GM19452 (cell line): ENCODE measurements around the gene NUTF2.
"Not testable (repeated sequence)": the region's sequence is repeated elsewhere in the genome, so short reads cannot be mapped to it uniquely, and the experiment has no call there.

Source experiments
- ATAC-seq: cut with Tn5 transposase; IDR thresholded peaks from one replicate; pipeline ENCODE4 v1.9.1; 2021; ENCODE audit not compliant: unreplicated experiment

The NUTF2 gene

DNA sequence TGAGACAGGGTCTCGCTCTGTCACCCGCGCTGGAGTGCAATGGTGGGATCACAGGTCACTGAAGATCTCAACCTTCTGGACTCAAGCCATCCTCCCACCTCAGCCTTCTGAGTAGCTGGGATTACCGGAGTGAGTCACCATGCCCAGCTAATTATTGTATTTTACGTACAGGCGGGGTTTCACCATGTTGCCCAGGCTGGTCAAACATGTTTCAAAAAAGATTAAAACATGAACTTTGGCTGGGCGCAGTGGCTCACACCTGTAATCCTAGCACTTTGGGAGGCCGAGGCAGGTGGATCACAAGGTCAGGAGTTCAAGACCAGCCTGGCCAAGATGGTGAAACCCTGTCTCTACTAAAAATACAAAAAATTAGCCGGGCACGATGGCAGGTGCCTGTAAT lies 9.5 kb upstream of the NUTF2 start:
- not testable (repeated sequence) for ATAC-seq

DNA sequence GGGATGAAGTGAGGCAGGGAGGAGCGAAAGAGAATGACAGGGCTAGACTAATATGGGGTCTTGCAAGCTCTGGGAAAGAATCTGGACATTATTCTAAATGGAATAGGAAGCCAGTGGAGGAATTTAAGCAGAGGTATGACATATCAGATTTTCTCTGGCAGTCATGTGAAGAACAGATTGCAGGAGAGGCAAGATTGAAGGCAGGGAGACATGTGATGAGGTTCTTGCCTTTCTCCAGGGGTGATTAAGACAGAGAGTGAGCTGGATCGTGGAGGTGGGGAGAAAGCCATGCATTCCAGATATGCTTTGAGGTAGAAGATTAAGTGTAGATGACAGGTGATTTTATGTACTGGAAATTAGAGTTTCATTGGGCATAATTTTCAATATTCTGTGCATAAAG lies 8.9 kb upstream of the NUTF2 start:
- no peak for ATAC-seq

DNA sequence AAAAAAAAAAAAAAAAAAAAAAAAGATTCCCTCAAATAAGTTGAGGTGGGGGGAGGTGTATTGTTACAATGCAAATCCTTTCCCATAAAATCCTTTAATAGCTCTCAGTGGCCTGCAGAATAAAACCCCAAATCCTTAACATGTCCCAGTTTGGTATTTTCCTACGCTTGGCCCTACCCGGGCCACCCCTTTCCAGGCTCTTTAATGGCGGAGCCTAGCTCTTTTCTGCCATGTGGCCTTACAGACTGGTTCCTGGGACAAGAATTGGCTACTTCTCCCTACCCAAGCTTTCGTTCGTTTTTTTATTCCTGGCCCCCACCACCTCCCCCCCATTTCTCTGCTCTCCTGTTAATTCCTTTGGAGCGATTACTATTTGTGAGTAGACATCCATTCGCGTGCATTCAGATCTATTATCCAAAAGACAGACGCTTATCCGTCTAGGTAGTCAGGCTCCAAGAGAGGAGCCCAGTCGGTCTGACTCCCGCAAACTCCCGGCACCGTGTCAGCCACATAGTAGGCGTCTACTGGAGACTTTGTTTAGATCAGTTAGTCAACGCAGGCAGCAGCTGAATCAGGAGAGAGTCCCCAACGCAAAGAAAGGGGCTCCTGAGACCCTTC lies 5.4 kb upstream of the NUTF2 start:
- ATAC-seq = no peak

DNA sequence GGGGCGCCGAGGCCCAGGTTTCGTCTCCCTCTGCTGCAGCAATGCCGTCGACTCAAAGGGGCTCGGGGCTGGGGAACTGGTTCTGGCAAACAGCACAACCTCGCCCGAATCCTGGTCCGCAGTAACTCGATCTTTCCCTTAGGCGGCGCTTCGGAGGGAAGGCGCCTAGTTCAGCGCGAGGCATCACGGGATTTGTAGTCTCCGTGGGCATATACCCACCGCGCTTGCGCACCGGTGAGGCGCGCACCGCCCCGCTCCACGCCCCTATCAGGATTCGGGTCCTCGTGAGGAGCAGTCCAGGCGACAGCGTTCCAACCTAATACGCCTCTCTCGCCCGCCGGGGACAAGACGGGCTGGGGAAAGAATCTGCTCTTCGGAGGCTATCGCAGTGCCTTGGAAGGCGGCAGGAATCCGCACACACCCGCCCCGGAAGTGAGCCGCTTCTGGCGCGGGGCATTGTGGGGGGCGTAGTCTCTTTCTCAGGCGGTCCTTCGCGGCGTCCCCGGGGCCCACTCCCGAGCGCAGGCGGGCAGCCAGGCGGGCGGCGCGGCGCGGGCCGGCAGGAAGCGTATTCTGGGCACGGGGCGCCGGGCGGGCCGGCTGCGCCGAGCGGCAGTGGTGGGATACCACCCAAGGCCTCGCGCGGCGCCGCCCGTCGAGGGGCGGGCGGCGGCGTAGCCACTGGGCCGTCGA lies 4.8 kb upstream of the NUTF2 start, which contains the start of gene THAP11:
Gene THAP11, plus strand, starts transcription at position 505 of the 693 bp plus-strand sequence. CDS start 235 bp downstream, outside the sequence.
- ATAC-seq = peak; percentile 38

DNA sequence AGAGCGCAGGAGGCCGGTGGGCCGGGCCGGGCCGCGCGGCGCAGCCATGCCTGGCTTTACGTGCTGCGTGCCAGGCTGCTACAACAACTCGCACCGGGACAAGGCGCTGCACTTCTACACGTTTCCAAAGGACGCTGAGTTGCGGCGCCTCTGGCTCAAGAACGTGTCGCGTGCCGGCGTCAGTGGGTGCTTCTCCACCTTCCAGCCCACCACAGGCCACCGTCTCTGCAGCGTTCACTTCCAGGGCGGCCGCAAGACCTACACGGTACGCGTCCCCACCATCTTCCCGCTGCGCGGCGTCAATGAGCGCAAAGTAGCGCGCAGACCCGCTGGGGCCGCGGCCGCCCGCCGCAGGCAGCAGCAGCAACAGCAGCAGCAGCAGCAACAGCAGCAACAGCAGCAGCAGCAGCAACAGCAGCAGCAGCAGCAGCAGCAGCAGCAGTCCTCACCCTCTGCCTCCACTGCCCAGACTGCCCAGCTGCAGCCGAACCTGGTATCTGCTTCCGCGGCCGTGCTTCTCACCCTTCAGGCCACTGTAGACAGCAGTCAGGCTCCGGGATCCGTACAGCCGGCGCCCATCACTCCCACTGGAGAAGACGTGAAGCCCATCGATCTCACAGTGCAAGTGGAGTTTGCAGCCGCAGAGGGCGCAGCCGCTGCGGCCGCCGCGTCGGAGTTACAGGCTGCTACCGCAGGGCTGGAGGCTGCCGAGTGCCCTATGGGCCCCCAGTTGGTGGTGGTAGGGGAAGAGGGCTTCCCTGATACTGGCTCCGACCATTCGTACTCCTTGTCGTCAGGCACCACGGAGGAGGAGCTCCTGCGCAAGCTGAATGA lies 4.0 kb upstream of the NUTF2 start:
- ATAC-seq = peak; percentile 9

DNA sequence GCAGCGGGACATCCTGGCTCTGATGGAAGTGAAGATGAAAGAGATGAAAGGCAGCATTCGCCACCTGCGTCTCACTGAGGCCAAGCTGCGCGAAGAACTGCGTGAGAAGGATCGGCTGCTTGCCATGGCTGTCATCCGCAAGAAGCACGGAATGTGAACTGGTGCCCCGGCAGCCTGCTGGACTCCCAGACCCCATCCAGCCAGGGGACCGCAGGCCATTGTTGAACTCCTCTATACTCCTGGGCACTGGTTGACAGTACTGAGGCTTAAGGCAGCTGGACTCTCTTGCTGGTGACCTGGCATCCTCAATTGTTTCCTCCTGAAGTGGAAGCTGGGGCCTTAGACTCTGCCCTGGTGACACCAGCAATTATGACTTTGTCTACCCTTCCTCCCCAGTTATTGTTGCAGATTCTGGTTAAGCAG lies 3.4 kb upstream of the NUTF2 start:
- ATAC-seq = no peak

DNA sequence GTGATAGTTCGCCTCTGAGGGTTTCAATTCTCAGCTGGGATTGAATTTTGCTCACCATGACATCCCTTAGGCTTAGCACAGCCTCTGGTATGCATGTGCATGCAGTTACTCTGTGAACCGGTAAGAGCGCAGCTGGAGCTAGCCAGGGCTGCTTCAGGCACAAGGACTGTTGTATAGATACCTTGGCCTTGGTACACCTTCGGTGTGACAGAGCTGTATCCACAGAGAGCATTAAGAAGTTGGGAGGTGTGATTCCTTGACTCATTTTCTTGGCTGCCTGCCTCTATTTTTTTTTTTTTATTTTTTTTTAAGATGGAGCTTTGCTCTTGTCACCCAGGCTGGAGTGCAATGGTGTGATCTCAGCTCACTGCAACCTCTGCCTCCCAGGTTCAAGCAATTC lies 2.2 kb upstream of the NUTF2 start:
- no peak for ATAC-seq

DNA sequence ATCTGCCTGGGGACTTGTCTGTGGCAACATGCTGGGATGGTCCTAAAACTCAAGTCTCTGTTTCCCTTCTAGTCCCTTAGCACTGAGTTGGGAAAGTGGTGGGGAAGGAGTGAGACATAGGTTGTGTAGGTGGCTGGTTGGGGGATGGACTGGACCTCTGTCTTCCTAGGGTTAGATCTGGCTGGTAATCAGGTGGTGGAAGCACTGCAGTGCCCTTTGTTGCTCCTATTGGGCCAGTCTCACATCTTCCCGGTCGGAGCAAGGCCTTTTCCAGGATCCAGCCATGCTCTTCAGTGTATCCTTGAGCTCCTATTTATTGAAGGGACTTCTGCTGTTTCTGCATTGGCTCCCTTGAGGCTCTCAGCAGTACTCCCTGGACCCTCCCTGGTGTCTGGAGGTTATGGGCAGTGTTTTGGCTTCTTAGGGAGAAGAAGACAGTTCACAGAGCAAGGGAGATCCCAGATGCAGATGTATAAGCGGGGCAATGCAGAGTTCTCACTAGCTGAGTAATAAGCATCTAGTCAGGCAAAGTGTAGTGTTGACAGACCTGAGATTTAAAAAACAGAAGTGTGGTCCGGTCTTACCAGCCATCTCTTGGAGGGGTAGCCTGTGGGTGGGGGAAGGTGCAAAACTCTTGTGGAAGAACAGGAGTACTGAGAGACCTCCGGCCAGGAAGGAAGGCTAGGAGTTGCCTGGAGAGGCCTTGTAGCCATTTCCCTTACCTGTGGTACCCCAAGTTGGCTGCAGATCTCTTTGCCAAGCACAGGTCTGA lies 1.3 kb upstream of the NUTF2 start:
- ATAC-seq = no peak

DNA sequence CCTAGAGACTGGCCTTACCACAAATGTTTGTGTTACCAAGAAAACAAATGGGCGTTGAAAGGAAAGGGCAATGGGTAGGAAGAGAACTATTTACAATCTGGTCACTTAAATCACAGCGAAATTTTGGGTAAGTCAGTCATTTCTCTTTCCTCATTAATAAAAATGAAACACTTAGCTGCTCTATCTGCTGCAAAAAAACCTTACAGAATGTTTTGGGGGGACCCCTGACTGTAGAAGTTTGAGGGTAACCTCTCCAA lies 742 bp upstream of the NUTF2 start:
- ATAC-seq = no peak

DNA sequence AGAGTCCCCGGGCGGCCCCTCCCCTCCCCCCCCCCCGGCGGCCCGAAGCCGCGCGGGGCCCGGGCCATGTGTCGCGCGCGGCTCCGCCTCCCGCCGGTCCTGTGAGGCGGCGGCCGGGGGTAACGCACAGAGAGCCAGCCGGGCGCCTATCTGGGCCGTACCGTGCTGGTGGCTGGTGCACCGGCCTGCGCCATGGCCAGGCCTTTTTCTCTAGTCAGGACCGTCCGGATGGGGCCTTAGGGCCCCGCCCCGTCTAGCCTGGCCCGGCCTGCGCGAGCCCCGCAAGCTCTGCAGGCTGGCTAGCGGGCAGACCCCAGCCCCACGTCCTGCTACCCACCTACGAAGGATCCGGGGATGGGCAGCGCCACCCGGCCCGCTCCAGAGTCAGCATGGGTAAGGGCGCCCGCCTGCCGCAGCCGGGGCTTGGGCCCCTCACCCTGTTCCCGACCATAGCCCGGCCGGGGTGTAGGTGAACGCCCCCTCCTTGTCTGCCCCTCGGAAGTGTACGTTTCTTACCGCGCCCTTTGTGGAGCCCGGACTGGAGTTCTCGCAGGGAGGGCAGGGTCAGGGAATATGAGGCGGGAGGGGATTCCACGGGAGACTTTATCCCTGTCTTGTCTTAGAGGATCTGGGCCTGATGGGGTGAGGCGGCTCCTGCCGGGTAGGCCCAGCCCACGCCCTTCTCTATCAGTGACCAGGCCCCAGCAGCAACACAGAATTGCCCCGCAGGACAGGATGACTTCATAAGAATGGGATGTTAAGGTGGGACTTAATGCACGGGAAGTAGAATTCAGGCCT lies 530 bp downstream of the NUTF2 start, which contains the start of gene CENPT:
Gene CENPT, minus strand, starts transcription at position 630 of the 798 bp plus-strand sequence. CDS start 13,834 bp downstream, outside the sequence.
- peak; percentile 43 for ATAC-seq

DNA sequence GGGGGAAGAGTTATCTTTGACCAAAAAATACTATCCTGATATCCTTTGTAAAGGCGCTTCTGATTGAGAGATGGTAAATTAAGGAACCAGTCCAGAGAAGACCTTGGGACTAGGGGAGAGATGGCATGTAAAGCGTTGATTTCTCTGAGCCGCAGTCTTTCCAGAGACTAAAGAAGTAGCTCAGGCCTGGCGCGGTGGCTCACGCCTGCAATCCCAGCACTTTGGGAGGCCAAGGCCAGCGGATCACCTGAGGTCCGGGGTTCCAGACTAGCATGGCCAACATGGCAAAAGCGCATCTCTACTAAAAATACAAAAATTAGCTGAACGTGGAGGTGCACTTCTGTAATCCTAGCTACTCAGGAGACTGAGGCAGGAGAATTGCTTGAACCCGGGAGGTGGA lies 1.4 kb downstream of the NUTF2 start:
- no peak for ATAC-seq

DNA sequence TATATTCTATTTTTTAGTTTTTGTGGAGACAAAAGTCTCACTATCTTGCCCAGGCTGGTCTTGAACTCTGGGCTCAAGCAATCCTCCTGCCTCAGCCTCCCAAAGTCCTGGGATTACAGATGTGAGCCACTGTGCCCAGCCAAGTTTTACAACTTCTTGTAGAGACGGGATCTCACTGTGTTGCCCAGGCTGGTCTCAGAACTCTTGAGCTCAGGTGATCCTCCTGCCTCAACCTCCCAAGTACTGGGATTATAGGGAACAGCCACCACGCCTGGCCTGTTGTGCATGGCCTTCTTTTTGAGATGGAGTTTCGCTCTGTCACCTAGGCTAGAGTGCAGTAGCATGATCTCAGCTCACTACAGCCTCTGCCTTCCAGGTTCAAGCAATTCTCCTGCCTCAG lies 6.9 kb downstream of the NUTF2 start:
- ATAC-seq = no peak

DNA sequence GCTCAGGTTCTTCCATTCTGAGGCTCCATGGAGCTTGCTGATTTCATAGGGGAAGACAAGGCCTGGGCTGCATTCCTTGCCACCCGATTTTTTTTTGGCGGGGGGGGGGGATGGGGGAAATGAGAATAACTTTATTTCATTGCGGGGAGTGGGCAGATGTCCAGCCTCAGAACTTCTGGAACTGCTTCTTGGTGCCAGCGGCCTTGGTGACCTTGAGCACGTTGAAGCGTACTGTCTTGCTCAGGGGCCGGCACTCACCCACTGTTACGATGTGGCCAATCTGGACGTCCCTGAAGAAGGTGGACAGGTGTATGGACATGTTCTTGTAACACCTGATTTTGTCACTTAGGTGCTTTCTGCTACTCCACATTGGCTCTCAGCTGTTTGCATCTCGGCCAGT lies 9.1 kb downstream of the NUTF2 start:
- no peak for ATAC-seq

DNA sequence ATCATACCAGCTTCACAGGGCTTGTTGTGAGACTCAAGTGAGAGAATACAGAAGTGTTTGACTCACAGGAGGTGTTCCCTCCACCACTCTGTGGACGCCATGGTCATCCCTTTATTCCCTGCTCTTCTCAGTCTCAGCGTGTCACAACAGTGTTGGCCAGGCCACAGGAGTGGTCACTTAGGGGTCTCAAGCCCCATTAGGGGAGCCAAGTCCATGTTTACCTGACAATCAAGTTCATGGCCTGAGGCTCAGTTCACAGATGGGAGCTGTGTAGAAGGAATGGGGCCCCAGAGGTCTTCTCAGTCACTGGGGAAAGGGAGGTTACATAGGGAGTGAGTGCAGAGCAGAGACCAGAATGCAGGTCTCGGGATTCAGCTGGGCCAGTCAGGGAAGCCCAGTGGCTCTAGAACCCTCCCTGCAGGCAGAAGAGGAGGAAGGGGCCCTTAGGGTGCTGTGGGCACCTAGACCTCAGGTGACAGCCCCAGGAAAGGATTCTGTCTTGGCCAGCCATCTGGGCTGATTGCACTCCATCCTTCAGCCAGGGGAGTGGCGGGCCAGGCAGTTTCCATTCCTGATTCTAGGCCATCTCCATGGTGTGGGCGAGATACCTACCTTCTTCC lies 10.3 kb downstream of the NUTF2 start:
- no peak for ATAC-seq

DNA sequence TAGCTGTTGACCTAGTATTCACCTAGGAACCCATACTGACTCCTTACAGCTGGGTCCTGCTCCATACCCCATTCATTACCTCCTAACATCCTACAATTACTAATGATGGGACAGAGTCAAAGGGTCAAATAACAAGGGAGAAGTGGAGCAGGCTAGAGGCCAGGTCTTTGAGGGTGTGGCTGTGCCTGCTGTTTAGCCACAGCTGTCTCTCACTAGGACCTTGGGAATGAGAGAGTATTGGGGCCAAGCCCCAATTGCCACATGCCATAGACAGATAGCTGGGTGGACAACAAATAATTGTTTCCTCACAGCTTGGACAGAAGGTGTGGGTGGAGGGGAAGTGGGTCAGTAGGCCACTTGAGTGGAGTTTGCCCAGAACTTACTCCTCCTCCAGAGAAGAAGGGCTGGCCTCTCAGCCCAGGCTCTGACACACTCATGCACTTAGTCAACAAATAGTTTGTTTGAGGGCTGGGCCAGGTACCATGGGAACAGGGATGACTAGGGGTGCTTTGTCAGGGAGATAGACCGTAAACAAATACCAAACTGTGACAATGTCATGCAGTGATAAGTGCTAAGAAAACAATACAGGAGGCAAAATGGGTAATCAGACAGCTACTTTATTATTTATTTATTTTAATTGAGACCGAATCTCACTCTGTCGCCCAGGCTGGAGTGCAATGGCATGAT lies 11.0 kb downstream of the NUTF2 start:
- ATAC-seq = no peak

DNA sequence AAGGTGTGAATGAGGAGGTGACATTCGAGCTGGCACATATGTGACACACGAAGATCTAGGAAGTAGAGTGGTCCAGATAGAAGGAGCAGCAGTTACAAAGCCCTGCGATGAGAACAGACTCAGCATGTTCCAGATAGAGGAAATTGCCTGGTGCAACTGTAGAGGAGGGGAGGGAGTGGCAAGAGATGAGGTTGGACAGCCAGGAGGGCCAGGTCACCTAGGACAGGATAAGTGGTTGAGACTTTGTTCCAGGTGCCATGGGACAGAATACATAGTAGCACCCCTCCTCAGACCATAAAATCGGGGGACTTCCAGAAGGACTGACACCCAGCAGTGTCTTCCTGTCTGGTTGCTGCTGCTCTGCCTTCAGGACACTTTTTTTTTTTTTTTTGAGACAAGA lies 11.8 kb downstream of the NUTF2 start:
- no peak for ATAC-seq

DNA sequence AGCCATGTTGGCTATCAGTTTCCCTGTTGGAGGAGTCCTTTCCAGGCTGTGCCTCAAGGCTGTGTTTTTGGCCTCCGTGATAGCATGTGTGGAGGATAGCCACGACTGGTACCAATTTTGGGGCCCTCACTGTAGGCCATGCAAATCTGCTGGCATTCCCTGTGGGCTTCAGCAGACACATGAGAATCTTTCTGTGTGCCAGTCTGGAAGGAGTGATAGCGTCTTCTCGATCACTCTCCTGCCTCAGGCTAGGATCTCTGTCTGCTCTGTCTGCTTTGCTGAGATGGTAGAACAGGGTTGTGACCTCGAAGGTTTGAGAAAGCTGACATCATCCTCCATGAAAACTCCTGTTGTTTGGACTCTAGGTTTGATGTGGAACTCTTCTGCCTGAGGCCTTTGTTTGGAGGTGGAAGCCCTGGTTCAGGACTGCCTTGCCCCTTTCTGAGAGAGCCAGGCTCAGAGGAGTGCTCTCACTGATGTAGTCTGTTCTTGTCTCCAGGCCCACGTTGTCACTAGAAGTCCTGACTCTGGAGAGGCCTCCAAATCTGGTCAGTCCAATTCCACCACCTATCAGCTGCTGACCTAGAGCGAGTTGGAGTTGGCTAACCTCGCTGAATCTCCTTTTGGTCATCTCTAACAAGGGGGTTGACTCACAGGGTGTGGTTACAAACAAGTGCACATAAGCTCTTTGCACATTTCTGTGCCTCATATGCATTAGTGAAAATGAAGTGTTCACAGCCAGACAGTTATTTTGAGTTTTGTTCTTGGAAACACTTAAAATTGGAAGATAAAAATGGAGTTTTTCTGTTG lies 14.1 kb downstream of the NUTF2 start:
- ATAC-seq = no peak

DNA sequence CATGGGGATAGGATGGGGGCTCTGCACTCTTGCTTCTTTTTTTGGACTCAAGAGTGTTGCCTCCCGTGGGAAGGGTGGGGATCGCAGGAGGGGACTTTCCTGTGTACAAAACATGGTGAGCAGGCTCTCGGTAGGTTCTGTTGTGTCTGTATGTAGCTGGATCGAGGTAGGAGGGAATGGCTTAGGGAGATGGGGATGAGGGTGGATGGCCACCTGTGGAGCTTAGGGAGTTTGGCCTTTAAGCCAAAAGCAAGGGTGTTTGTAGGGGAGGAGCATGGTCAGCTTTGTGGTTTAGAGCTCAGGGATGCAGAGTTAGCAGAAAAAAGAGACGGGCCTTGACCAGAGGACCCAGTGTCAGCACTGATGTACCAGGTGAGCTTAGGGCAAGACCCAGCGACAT lies 15.1 kb downstream of the NUTF2 start:
- no peak for ATAC-seq
